ENCODE measurements around the gene ROPN1L. TPM values are rescaled to one million over a fixed set of nuclear protein-coding genes. Genes with fewer than 3 reads are reported as not detected.
"Not testable (repeated sequence)": the region's sequence is repeated elsewhere in the genome, so short reads cannot be mapped to it uniquely, and the experiment has no call there.

Gene ROPN1L
- total RNA-seq, 2 donors from 2014 or later: not detected

DNA sequence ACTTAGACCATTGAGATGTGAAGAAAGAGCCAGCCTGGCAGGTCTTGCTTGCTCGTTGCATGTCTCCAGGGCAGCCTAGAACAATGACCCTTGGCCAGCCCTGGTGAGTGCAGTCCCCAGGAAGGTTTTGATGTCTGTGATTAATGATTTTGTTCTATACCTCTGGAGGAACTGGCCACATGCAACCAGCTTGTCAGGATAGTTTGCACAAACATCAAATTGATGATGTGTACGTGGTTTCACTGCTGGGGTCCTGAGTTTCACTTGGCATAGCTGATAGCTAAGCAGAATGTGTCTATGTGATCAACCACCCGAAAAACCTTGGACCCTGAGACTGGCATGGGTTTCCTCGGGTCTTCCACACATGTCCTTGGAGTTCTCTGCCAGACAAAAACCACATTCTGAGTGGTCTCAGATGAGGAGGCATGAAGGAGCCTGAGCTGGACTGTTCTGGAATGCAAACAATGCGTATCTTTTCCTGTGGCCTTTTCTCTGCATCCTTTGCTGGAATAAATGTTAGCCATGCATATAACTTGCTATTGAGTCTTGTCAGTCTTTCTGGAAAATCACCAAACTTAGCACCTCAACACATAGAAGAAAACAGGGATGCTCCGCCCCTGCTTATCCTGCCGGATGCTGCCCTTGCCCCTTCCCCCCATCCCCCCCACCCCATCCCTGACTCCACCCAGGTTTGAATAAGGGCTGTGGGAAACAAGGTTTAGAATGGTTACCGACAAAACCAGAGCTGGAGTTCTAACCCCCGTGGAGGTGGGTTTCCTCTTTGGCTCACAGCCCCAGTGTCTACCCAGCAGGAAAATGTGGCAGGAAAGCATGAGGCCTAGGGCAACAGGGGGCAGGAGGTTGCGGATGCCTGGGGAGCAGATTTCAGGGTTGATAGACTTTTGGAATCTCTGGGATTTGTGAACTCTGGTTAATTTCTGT lies 72.1 kb downstream of the ROPN1L start:
- H3K27ac ChIP-seq: no peak overlapping the region
- DNase-seq: no peak
- no peaks in the 10 kb centered on the region for H3K27me3 ChIP-seq
- H3K9ac ChIP-seq (ENCODE audit: low read depth in 2 of 2, low read length in 2 of 2): no peak overlapping the region
- intact Hi-C loops (cut with DNase I): no loop called here
- TF ChIP-seq, protein P1, sequence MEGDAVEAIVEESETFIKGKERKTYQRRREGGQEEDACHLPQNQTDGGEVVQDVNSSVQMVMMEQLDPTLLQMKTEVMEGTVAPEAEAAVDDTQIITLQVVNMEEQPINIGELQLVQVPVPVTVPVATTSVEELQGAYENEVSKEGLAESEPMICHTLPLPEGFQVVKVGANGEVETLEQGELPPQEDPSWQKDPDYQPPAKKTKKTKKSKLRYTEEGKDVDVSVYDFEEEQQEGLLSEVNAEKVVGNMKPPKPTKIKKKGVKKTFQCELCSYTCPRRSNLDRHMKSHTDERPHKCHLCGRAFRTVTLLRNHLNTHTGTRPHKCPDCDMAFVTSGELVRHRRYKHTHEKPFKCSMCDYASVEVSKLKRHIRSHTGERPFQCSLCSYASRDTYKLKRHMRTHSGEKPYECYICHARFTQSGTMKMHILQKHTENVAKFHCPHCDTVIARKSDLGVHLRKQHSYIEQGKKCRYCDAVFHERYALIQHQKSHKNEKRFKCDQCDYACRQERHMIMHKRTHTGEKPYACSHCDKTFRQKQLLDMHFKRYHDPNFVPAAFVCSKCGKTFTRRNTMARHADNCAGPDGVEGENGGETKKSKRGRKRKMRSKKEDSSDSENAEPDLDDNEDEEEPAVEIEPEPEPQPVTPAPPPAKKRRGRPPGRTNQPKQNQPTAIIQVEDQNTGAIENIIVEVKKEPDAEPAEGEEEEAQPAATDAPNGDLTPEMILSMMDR (IDR thresholded peaks at IDR 0.05): no peak
- H3K9me3 ChIP-seq: no peaks in the 10 kb centered on the region
- H3K36me3 ChIP-seq: no peaks in the 10 kb centered on the region
- no peaks in the 10 kb centered on the region for H3K4me1 ChIP-seq
- H3K4me3 ChIP-seq: no peak overlapping the region

DNA sequence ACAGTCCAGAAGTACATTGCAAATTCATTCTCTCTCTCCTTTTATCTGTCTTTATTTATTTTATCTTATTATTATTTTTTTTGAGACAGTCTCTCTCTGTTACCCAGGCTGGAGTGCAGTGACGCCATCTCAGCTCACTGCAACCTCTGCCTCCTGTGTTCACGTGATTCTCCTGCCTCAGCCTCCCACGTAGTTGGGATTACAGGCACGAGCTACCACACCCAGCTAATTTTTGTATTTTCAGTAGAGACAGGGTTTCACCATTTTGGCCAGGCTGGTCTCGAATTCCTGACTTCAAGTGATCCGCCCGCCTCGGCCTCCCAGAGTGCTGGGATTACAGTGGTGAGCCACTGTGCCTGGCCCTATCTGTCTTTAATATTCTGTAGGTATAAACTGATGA lies 72.9 kb downstream of the ROPN1L start:
- intact Hi-C loops (cut with DNase I); H3K9ac ChIP-seq (ENCODE audit: low read depth in 2 of 2, low read length in 2 of 2); H3K4me3 ChIP-seq; H3K4me1 ChIP-seq; H3K27ac ChIP-seq; H3K9me3 ChIP-seq; H3K36me3 ChIP-seq; DNase-seq; H3K27me3 ChIP-seq: not testable (repeated sequence)

Small RNA genes within 50 kb of the gene (microRNA-seq; reads per million reads assigned to microRNA genes)
- gene MIR6131: not detected

Other genes with a start within 250 kb of the ROPN1L start
- gene ATPSCKMT, start 192.0 kb upstream of the ROPN1L start, total RNA-seq: 10 to 100 TPM; 11.9 to 28.4 TPM
- 100 to 1,000 TPM; 156 to 341 TPM for gene CCT5, start 191.6 kb upstream of the ROPN1L start, total RNA-seq
- gene CMBL, start 134.0 kb upstream of the ROPN1L start, total RNA-seq: 100 to 1,000 TPM; 123 to 186 TPM
- gene MARCHF6, start 88.2 kb upstream of the ROPN1L start, total RNA-seq: 100 to 1,000 TPM; 108 to 155 TPM
- under 1 TPM; 0.47 to 0.66 TPM for gene ANKRD33B, start 122.2 kb downstream of the ROPN1L start, total RNA-seq

Data from colonic mucosa (tissue), 4 donors.